ENCODE data around the gene SORCS2.

The SORCS2 gene

GRCh38 chr4:7204656-7205387 lies 12.5 kb downstream of the SORCS2 start:
- no peaks in the 10 kb centered on the region for H3K9me3 ChIP-seq (ENCODE audit: control insufficient read depth, insufficient read depth, low read depth, low read length)
- H3K36me3 ChIP-seq (ENCODE audit: control insufficient read depth in 2 of 2, insufficient read depth in 1 of 2, low read length in 2 of 2) = no peaks in the 10 kb centered on the region
- no peak overlapping the region for H3K27ac ChIP-seq (ENCODE audit: extremely low read depth, low read depth, low read length)
- no peaks in the 10 kb centered on the region; the same call in 1 of the 2 replicates for H3K4me1 ChIP-seq (ENCODE audit: control insufficient read depth, insufficient read depth, low read length)
- ChIA-PET POLR2A (no interaction called here), CTCF (interaction anchor here (0.7 to 0.9 kb wide), 2 partner anchors 331 to 503 kb away, joined by 3 read pairs; no protein-coding TSS in a partner anchor)
- no peak for TF ChIP-seq BCL6B (tag by site-specific recombination; IDR thresholded peaks at IDR 0.05)
- no peak for TF ChIP-seq ZNF488 (tag by site-specific recombination; IDR thresholded peaks at IDR 0.05)
- no peak for TF ChIP-seq ZNF214 (tag by site-specific recombination; IDR thresholded peaks at IDR 0.05; ENCODE audit: borderline replicate concordance)
- TF ChIP-seq ZNF416 (tag by site-specific recombination; IDR thresholded peaks at IDR 0.05) = no peak
- TF ChIP-seq ZNF549 (tag by site-specific recombination; IDR thresholded peaks at IDR 0.05) = no peak
- TF ChIP-seq EGR2 (tag by site-specific recombination; IDR thresholded peaks at IDR 0.05; ENCODE audit: low read depth) = no peak
- no peak for TF ChIP-seq MZF1 (tag by site-specific recombination; IDR thresholded peaks at IDR 0.05; ENCODE audit: borderline replicate concordance)
- TF ChIP-seq ZNF639 (tag by site-specific recombination; IDR thresholded peaks at IDR 0.05) = no peak
- TF ChIP-seq ZNF2 (tag by site-specific recombination; IDR thresholded peaks at IDR 0.05) = no peak
- TF ChIP-seq ZNF10 (tag by site-specific recombination; IDR thresholded peaks at IDR 0.05) = no peak
- TF ChIP-seq ZBTB6 (tag by site-specific recombination; IDR thresholded peaks at IDR 0.05) = no peak
- no peak for TF ChIP-seq ZNF571 (tag by site-specific recombination; IDR thresholded peaks at IDR 0.05)
- TF ChIP-seq ZBTB11 (tag by site-specific recombination; conservative IDR thresholded peaks at IDR 0.05; ENCODE audit: low read depth) = no peak
- no peak for TF ChIP-seq YY2 (tag by site-specific recombination; IDR thresholded peaks at IDR 0.05)
- no peak for TF ChIP-seq REPIN1 (tag by site-specific recombination; IDR thresholded peaks at IDR 0.05; ENCODE audit: low read depth)
- TF ChIP-seq ZNF843 (tag by site-specific recombination; IDR thresholded peaks at IDR 0.05) = no peak
- no peak for TF ChIP-seq BCL11A (tag by site-specific recombination; IDR thresholded peaks at IDR 0.05; ENCODE audit: low read depth)
- no peak for TF ChIP-seq ZBTB48 (tag by site-specific recombination; IDR thresholded peaks at IDR 0.05)
- H3K4me3 ChIP-seq (ENCODE audit: low read depth, low read length) = no peak overlapping the region

All from HEK293 (cell line).